Testis (tissue), 2 donors: ENCODE measurements around the gene ABCA3.

Source experiments
- CTCF ChIP-seq, 3 experiments: fragments of 450-650 bp in 2 of 3; fragments of 200-600 bp in 1 of 3; sonication (generic) in 1 of 3; IDR thresholded peaks; one replicate each; pipeline ENCODE4 v1.5.1; 2016 to 2019; ENCODE audit warnings: antibody characterized with exemption in 3 of 3, mild to moderate bottlenecking in 2 of 3, moderate library complexity in 1 of 3
- POLR2A ChIP-seq: fragments of 450-650 bp; IDR thresholded peaks from one replicate; pipeline ENCODE4 v1.6.1; 2017; ENCODE audit warnings: antibody characterized with exemption, mild to moderate bottlenecking, moderate library complexity

- TF ChIP-seq POLR2A (no peak), CTCF (IDR thresholded peaks at IDR 0.05) (no peak)
These were observed 41.2 kb downstream of the ABCA3 start for GRCh38 chr16:2299121-2299914.
